Activated gamma-delta T cell treated with anti-CD3 and anti-CD28 coated beads, Interleukin-2, amount 50 U/mL, for 16 hours (primary cell): ENCODE data around the gene FBXO42.
"Not testable (repeated sequence)": the region's sequence is repeated elsewhere in the genome, so short reads cannot be mapped to it uniquely, and the experiment has no call there.

Source experiments
- DNase-seq: peaks from one replicate; pipeline ENCODE4 v3.0.0-alpha.2; 2020; ENCODE audit warnings: low read depth

Gene FBXO42

GRCh38 chr1:16372535-16373285, 20.4 kb upstream of the FBXO42 start:
- DNase-seq = no peak

DNA sequence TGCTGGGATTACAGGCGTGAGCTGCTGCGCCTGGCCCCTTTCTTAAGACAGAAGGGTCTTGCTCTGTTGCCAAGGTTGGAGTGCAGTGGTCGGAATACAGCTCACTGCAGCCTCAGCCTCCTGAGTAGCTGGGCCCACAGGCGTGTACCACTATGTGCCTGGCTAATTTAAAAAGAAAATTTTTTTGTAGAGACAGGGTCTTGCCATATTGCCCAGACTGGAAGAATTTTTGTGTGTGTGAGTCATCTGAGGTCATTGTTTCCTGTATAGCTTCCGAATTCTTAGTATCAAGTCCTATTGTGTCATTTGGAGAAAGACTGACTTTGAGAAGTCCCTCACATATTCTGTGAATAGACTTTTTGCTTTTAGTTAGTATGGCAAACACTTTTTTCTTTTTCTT, 19.4 kb upstream of the FBXO42 start:
- no peak for DNase-seq

DNA sequence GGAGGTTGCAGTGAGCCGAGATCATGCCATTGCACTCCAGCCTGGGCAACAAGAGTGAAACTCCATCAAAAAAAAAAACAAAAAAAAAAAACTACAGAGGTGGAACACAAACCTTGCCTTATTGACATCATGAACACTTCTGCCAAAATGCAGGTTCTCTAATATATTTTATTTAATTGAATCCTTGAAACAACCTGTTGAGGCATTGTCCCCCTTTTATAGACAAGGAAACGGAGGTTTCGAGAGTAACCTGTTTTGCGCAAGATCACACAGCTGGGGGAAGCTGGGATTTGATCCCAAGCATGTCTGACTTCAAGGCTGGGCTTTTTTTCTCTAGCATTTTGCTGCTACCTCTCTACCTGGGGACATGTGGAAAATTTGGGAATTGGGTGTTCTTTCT, 17.5 kb upstream of the FBXO42 start:
- DNase-seq = no peak

- DNase-seq = no peak
Measured at GRCh38 chr1:16367968-16368890, 15.9 kb upstream of the FBXO42 start.

- DNase-seq = peak; percentile 80
Measured at GRCh38 chr1:16367258-16367967, 15.1 kb upstream of the FBXO42 start.

GRCh38 chr1:16366722-16367257, 14.5 kb upstream of the FBXO42 start, which contains the start of gene SZRD1:
TSS of gene SZRD1 (plus strand) at chr1:16367242. CDS start at chr1:16367258, 16 bp downstream.
- DNase-seq = peak; percentile 91

DNA sequence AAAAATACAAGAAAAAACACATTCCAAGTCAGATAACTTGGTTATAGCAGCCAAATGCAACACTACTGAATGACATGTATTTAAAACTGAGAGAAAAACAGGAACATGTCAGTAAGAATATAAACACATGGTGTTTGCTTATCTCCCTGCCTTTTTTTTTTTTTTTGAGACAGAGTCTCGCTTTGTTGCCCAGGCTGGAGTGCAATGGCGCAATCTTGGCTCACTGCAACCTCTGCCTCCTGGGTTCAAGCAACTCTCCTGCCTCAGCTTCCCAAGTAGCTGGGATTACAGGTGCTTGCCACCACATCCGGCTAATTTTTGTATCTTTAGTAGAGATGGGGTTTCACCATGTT, 12.8 kb upstream of the FBXO42 start:
- DNase-seq = not testable (repeated sequence)

GRCh38 chr1:16356867-16357266, 4.6 kb upstream of the FBXO42 start:
- DNase-seq = no peak

DNA sequence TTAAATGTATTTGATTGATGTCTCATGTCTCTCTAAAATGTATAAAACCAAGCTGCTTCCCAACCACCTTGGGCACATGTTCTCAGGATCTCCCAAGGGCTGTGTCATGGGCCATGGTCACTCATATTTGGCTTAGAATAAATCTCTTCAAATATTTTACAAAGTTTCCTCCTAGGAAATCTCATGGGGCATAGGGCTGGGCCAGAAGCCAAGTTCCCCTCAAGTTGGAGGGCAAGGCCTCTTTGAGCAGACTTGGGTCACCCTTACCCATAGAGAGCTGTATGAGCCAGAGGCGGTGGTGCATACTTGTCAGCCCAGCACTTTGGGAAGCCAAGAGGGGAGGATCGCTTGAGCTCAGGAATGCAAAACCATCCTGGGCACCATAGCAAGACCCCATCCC, 2.3 kb upstream of the FBXO42 start:
- no peak for DNase-seq

DNA sequence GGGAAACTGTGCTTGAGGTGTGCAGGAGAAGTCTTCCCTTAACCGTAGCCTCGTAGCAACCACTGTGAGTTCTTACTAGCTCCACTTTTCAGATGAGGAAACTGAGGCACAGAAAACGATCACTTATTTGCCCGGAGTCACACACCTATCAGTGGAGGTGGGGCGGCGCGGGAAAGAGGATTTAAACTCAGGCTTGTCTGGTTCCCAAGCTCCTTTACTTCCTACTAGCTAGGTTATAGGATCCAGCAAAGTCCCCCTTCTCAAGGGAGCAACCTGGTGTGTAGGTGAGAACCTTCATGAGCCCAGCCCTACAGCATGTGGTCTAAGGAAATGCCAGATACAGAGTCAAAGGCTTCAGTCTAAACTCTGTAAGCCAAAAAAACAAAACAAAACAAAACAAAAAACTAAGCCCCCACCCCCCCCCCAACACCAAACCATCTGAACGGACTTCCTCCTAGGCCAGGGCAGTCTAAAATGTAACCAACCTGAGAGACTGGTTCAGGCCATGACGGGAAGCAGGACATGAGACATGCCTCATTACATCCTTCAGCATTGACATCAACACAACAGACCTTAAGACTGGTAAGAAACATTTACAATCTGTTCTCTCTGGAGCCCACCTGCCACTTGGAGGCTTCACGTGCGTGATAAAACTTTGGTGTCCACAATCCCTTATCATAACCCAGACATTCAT, 709 bp upstream of the FBXO42 start:
- no peak for DNase-seq

GRCh38 chr1:16351456-16351993, 755 bp downstream of the FBXO42 start:
- DNase-seq = no peak

- DNase-seq = no peak
Measured at GRCh38 chr1:16349847-16350406, 2.4 kb downstream of the FBXO42 start.

DNA sequence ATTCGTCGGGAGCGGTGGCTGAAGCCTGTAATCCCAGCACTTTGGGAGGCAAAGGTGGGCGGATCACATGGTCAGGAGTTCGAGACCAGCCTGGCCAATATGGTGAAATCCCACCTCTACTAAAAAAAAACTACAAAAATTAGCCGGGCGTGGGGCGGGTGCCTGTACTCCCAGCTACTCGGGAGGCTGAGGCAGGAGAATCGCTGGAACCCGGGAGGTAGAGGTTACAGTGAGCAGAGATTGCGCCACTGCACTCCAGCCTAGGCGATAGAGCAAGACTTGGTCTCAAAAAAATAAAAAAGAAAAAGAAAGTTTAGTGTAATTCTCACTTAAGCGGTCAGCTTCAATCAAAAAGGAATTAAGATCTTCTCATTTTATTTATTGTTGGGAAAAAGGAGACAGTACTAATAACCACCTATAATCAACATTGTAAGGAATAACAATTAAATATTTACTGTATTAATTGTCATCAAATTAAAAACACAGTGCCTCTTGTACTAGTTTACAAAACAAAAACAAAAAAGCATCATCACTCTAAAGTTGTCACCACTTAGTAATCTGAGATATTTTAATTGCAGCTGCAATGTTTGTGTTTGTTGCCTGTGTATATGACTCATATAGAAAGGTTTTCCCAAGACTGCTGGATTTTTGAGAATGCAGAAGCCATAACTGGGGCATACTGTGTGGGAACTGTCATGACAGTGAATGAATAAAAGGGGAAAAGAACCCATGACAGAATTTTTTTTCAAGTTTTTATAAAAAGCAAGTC, 3.7 kb downstream of the FBXO42 start:
- no peak for DNase-seq

- not testable (repeated sequence) for DNase-seq
Measured at GRCh38 chr1:16343276-16343675, 9.0 kb downstream of the FBXO42 start.

GRCh38 chr1:16342331-16343062, 9.8 kb downstream of the FBXO42 start:
- no peak for DNase-seq

GRCh38 chr1:16340673-16341072, 11.6 kb downstream of the FBXO42 start:
- no peak for DNase-seq

GRCh38 chr1:16338961-16339360, 13.3 kb downstream of the FBXO42 start:
- DNase-seq = no peak

DNA sequence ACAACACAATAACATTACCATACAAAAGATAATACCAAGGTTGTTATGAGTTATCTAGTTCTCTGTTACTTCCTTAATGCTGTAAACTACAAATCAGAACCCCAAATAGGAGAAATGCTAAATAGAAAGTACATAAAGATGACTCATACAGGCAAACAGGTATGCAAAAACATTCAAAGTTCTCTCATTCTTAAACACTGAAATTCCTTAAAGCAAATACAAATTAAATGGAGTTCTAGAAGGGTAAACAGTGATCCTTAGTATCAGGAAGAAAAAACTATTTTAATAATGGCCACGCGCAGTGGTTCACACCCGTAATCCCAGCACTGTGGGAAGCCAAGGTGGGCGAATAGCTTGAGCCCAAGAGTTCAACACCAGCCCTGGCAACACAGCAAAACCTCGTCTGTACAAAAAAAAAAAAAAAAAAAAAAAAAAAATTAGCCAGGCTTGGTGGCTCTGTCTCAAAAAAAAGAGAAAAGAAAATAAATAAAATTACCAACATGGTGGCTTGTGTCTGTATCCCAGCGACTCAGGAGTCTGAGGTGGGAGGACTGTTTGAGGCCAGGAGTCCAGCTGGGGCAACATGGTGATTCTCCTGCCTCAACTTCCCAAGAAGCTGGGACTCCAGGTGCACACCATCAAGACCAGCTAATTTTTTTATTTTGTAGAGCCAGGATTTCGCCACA, 17.5 kb downstream of the FBXO42 start:
- DNase-seq = no peak

DNA sequence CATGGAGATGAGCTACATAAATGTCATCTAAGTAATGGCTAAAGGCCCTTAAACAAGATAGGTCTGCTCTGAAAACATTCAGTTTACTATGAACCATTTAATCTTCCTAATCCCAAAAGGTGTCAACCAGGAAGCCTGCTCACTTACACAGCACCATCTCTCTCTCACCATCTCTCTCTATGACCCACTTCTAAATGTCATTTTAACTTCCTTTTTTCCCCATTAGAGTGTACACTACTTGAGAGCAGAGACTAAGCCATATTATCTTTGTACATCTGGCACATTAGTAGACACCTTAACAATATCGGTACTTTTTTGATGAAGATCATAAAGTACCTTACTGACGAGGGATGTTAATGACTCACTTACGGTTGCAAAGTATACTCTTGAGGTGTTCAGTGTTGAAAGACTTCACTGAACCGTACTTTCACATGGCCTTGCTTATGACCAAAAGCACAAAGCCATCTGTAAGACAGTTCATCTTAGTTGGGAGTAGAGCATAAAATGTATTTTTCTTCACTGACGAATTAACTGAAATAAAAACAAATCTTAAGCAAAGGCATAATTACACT, 25.4 kb downstream of the FBXO42 start:
- DNase-seq = no peak
